ENCODE measurements around the gene BLOC1S2. TPM values are rescaled to one million over a fixed set of nuclear protein-coding genes. Genes with fewer than 3 reads are reported as not detected.

Gene BLOC1S2
- total RNA-seq, 1 experiment from 2014 or later = 69.8 TPM

DNA sequence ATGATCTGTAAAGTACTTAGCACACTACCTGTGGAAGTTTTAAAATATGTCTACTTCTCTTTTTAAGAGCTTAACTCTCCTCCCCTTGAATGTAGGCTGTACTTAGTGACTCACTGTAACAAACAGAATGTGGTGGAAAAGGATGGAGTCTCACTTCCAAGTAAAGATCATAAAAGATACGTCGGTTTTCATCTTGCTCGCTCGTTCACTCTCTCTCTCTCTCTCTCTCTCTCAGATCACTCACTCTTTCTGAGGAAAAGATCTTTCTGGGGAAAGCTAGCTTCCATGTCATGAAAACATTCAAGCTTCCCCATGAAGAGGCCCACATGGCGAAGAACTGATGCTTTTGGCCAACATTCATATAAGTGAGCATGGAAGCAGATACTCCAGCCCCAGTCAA lies 62.6 kb downstream of the BLOC1S2 start:
- H2BK20ac ChIP-seq (ENCODE audit: low read depth, low read length, poor library complexity, severe bottlenecking) = no peak overlapping the region
- no peak overlapping the region for H2BK12ac ChIP-seq (ENCODE audit: insufficient read length, low read depth, low read length)
- H2BK5ac ChIP-seq (ENCODE audit: insufficient read length, low read length) = no peak overlapping the region
- no peak overlapping the region for H3K9ac ChIP-seq (ENCODE audit: extremely low read depth, insufficient read length, low read length)
- Mint-ChIP-seq H3K4me3 (no peak overlapping the region), H3K4me1 (no peaks in the 10 kb centered on the region; a peak in 1 of 4 replicates), H3K36me3 (ENCODE audit: insufficient read depth in 1 of 3, low read depth in 3 of 3) (peaks cover 7 to 52% (median 37%) of the 10 kb centered on the region in 3 experiments; a peak in 6 of 7 replicates), H3K27ac (no peak overlapping the region), H3K27me3 (ENCODE audit: low read depth) (no peaks in the 10 kb centered on the region), H3K9me3 (no peaks in the 10 kb centered on the region)
- H4K8ac ChIP-seq (replicated peaks; ENCODE audit: insufficient read length, low read depth, low read length) = no peak overlapping the region
- H3K23me2 ChIP-seq (ENCODE audit: insufficient read length, low read depth, low read length, poor library complexity, severe bottlenecking) = no peaks in the 10 kb centered on the region
- H3K9me3 ChIP-seq (ENCODE audit: control insufficient read depth, low read depth, low read length) = no peaks in the 10 kb centered on the region
- TF ChIP-seq, protein P1, sequence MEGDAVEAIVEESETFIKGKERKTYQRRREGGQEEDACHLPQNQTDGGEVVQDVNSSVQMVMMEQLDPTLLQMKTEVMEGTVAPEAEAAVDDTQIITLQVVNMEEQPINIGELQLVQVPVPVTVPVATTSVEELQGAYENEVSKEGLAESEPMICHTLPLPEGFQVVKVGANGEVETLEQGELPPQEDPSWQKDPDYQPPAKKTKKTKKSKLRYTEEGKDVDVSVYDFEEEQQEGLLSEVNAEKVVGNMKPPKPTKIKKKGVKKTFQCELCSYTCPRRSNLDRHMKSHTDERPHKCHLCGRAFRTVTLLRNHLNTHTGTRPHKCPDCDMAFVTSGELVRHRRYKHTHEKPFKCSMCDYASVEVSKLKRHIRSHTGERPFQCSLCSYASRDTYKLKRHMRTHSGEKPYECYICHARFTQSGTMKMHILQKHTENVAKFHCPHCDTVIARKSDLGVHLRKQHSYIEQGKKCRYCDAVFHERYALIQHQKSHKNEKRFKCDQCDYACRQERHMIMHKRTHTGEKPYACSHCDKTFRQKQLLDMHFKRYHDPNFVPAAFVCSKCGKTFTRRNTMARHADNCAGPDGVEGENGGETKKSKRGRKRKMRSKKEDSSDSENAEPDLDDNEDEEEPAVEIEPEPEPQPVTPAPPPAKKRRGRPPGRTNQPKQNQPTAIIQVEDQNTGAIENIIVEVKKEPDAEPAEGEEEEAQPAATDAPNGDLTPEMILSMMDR (conservative IDR thresholded peaks at IDR 0.05) = no peak
- no peak overlapping the region for H2AFZ ChIP-seq (ENCODE audit: low read length)
- no peak overlapping the region for H2BK15ac ChIP-seq (ENCODE audit: low read depth, low read length)
- H3K27me3 ChIP-seq (ENCODE audit: insufficient read depth, low read length) = no peaks in the 10 kb centered on the region
- no peak overlapping the region for H3K18ac ChIP-seq (ENCODE audit: insufficient read length, low read depth, low read length)
- no peaks in the 10 kb centered on the region for H4K20me1 ChIP-seq (ENCODE audit: control insufficient read depth, insufficient read depth, insufficient read length)
- no peak overlapping the region for H3T11ph ChIP-seq (ENCODE audit: low read length)
- H3K79me1 ChIP-seq (ENCODE audit: insufficient read depth, low read depth, low read length, poor library complexity, severe bottlenecking) = peaks cover 2% of the 10 kb centered on the region
- H3K4me1 ChIP-seq (ENCODE audit: insufficient read depth, low read length) = no peaks in the 10 kb centered on the region
- no peak overlapping the region for H3K14ac ChIP-seq (ENCODE audit: insufficient read depth, low read length)
- no peak overlapping the region for H4K5ac ChIP-seq (ENCODE audit: insufficient read length, low read depth, low read length)
- no peak overlapping the region for H3K56ac ChIP-seq (ENCODE audit: insufficient read length, low read depth, low read length)
- no peak overlapping the region for H2BK120ac ChIP-seq (ENCODE audit: low read depth, low read length, poor library complexity, severe bottlenecking)
- no peak overlapping the region for H3K27ac ChIP-seq (ENCODE audit: insufficient read length, low read depth, low read length)
- no peak overlapping the region for H3K23ac ChIP-seq (ENCODE audit: insufficient read length, low read depth, low read length)
- H3K4ac ChIP-seq (ENCODE audit: low read depth, low read length) = no peak overlapping the region
- H3K79me2 ChIP-seq (ENCODE audit: insufficient read depth, low read length) = peaks cover 6% of the 10 kb centered on the region; the same call in 1 of the 2 replicates
- H4K91ac ChIP-seq (ENCODE audit: insufficient read length, low read depth, low read length) = no peak overlapping the region
- no CpG with 5 or more reads among the region's 5 CpGs for WGBS (ENCODE audit: extremely low coverage, insufficient read length, low lambda C conversion rate)
- no peak overlapping the region for H3K4me2 ChIP-seq (ENCODE audit: insufficient read depth, insufficient read length, low read length)
- no peak for DNase-seq
- H2AK5ac ChIP-seq (ENCODE audit: insufficient read length, low read length) = no peak overlapping the region

Other genes starting within 250 kb of the BLOC1S2 start
- gene CPN1, start 204.8 kb downstream of the BLOC1S2 start, total RNA-seq (2021) = not detected in 2 replicates
- gene ERLIN1, start 100.7 kb downstream of the BLOC1S2 start, total RNA-seq (2021) = 33.0 and 33.5 TPM in 2 replicates
- 24.1 and 25.2 TPM in 2 replicates for gene CHUK, start 57.1 kb downstream of the BLOC1S2 start, total RNA-seq (2021)
- gene CWF19L1, start 19.0 kb downstream of the BLOC1S2 start, total RNA-seq (2021) = 34.8 and 38.0 TPM in 2 replicates
- gene PKD2L1, start 43.5 kb upstream of the BLOC1S2 start, total RNA-seq (2021) = 0.20 TPM in 1 of 2 replicates, not detected in the other
- gene SCD, start 60.6 kb upstream of the BLOC1S2 start, total RNA-seq (2021) = 354 TPM in 2 replicates
- gene WNT8B, start 176.3 kb upstream of the BLOC1S2 start, total RNA-seq (2021) = not detected in 2 replicates
- 6.3 and 6.6 TPM in 2 replicates for gene SEC31B, start 233.2 kb upstream of the BLOC1S2 start, total RNA-seq (2021)
- 194 and 205 TPM in 2 replicates for gene NDUFB8, start 243.2 kb upstream of the BLOC1S2 start, total RNA-seq (2021)
- 53.8 and 58.7 TPM in 2 replicates for gene HIF1AN, start 249.3 kb upstream of the BLOC1S2 start, total RNA-seq (2021)

Data from H9 (cell line).